B cell (primary cell): ENCODE results near the gene TOMM7. TPM values are rescaled to one million over a fixed set of nuclear protein-coding genes. Genes with fewer than 3 reads are reported as not detected.
A peak's percentile ranks its signal among the peaks of the same experiment; 100 is the strongest.

Experiments used
- ATAC-seq: fragments of 200-7000 bp; cut with Tn5 transposase; one replicate; pipeline ENCODE4 v1.10.0; 2021; ENCODE audit warnings: low read depth, mild to moderate bottlenecking, moderate number of reproducible peaks, moderate library complexity
- CTCF ChIA-PET: fragments of 350-600 bp; sonication (Branson Sonifier 250); formaldehyde crosslinking; loops from one replicate; lab custom pipeline; 2021; ENCODE audit warnings: antibody characterized with exemption, inconsistent platforms; lab: Charles Lee
- POLR2A ChIA-PET: fragments of 350-600 bp; sonication (Branson Sonifier 250); formaldehyde crosslinking; loops from one replicate; lab custom pipeline; 2021; ENCODE audit warnings: antibody characterized with exemption; lab: Charles Lee
- DNase-seq: peaks from one replicate; pipeline ENCODE4 v3.0.0; 2013
- H2AFZ ChIP-seq: 2 replicates; pipeline ENCODE4 v1.6.1; 2012; ENCODE audit warnings: mild to moderate bottlenecking, low read depth, low read length; ENCODE audit not compliant: insufficient read depth, poor library complexity, severe bottlenecking
- H3K27ac ChIP-seq, 2 donors: 1 replicate in 1 of 2; 2 replicates in 1 of 2; pipeline ENCODE4 v1.5.1; 2012 to 2013; ENCODE audit warnings: low read length in 2 of 2, mild to moderate bottlenecking in 2 of 2, moderate library complexity in 1 of 2
- H3K27me3 ChIP-seq, 4 experiments: fragments of 200-600 bp in 1 of 4; sonication (generic) in 1 of 4; replicated peaks in 1 of 4; 1 replicate in 2 of 4; 2 replicates in 2 of 4; pipeline versions ENCODE4 v1.6.1 to v1.7.0; 2013 to 2016; ENCODE audit warnings: low read length in 3 of 4, mild to moderate bottlenecking in 2 of 4, mixed read lengths in 1 of 4, moderate library complexity in 1 of 4; ENCODE audit not compliant: insufficient read depth in 4 of 4, control insufficient read depth in 3 of 4; ENCODE audit errors: control extremely low read depth in 1 of 4
- H3K36me3 ChIP-seq, 2 experiments: replicated peaks in 1 of 2; 1 replicate in 1 of 2; 2 replicates in 1 of 2; pipeline versions ENCODE4 v1.6.1 to v1.7.1; 2013; ENCODE audit warnings: low read length in 1 of 2; ENCODE audit not compliant: insufficient read depth in 2 of 2, control insufficient read depth in 1 of 2; ENCODE audit errors: control extremely low read depth in 1 of 2, extremely low read depth in 1 of 2
- H3K4me1 ChIP-seq, 2 donors: fragments of 200-600 bp in 1 of 2; sonication (generic) in 1 of 2; 1 replicate in 1 of 2; 2 replicates in 1 of 2; pipeline versions ENCODE4 v1.5.1 to v1.6.1; 2013 to 2017; ENCODE audit warnings: low read length in 2 of 2; ENCODE audit not compliant: control insufficient read depth in 2 of 2, insufficient read depth in 2 of 2
- H3K4me2 ChIP-seq: replicated peaks from 2 replicates; pipeline ENCODE3; 2012; ENCODE audit warnings: mild to moderate bottlenecking, low read depth, low read length; ENCODE audit not compliant: poor library complexity, severe bottlenecking
- H3K4me3 ChIP-seq, 5 experiments: fragments of 200-600 bp in 1 of 5; sonication (generic) in 1 of 5; 1 replicate in 3 of 5; 2 replicates in 2 of 5; pipeline versions ENCODE4 v1.5.1 to v1.7.0; 2011 to 2016; ENCODE audit warnings: low read length in 4 of 5, mild to moderate bottlenecking in 4 of 5, low read depth in 2 of 5, control low read depth in 1 of 5, moderate library complexity in 1 of 5; ENCODE audit not compliant: insufficient read depth in 1 of 5; ENCODE audit errors: control extremely low read depth in 1 of 5, extremely low read depth in 1 of 5
- H3K79me2 ChIP-seq: fragments of 200-600 bp; sonication (generic); one replicate; pipeline ENCODE4 v1.6.0; 2016; ENCODE audit warnings: low read length; ENCODE audit not compliant: control insufficient read depth, insufficient read depth
- H3K9ac ChIP-seq: fragments of 200-600 bp; sonication (generic); 2 replicates; pipeline ENCODE4 v1.6.1; 2017; ENCODE audit warnings: mild to moderate bottlenecking, low read length, moderate library complexity
- H3K9me3 ChIP-seq, 3 donors: one replicate each; pipeline versions ENCODE4 v1.6.1 to v1.7.1; 2013; ENCODE audit warnings: low read length in 2 of 3; ENCODE audit not compliant: control insufficient read depth in 2 of 3, insufficient read depth in 1 of 3; ENCODE audit errors: control extremely low read depth in 1 of 3
- H4K20me1 ChIP-seq: 2 replicates; pipeline ENCODE4 v1.6.0; 2012; ENCODE audit warnings: mild to moderate bottlenecking, low read length; ENCODE audit not compliant: insufficient read depth, control insufficient read depth, poor library complexity, severe bottlenecking
- H3K27ac Mint-ChIP-seq: one replicate; pipeline ENCODE4 v1.8.0; 2021; ENCODE audit warnings: mixed read lengths
- H3K27me3 Mint-ChIP-seq: one replicate; pipeline ENCODE4 v1.8.0; 2021; ENCODE audit warnings: mixed read lengths
- H3K4me1 Mint-ChIP-seq: one replicate; pipeline ENCODE4 v1.8.0; 2021; ENCODE audit warnings: mixed read lengths
- H3K4me3 Mint-ChIP-seq: one replicate; pipeline ENCODE4 v1.8.0; 2021; ENCODE audit warnings: mixed read lengths
- H3K9me3 Mint-ChIP-seq: one replicate; pipeline ENCODE4 v1.8.0; 2022; ENCODE audit warnings: mixed read lengths; ENCODE audit not compliant: insufficient read depth
- EZH2 ChIP-seq: IDR thresholded peaks from 2 replicates; pipeline ENCODE4 v1.6.1; 2012; ENCODE audit warnings: borderline replicate concordance, low read depth, mild to moderate bottlenecking, moderate library complexity, low read length; ENCODE audit not compliant: insufficient read depth, poor library complexity, severe bottlenecking
- WGBS: methylation state at CpG from one replicate; pipeline ENCODE4 v1.1.5; 2013; ENCODE audit warnings: missing lambda C conversion rate; ENCODE audit not compliant: insufficient coverage; 5-methylcytosine and 5-hydroxymethylcytosine counted together
- intact Hi-C: fragments of 100-400 bp; cut with micrococcal nuclease; formaldehyde crosslinking; loops from one replicate; pipeline ENCODE4 v1.10.0; 2022
- polyA plus RNA-seq: library from polyadenylated mRNA; depleted of rRNA; stranded (reverse); fragments of >200 nt; gene quantifications from 2 replicates; pipeline ENCODE4 v1.2.3, GENCODE V29; 2012
- total RNA-seq, 2 donors: library from RNA; stranded (reverse); fragments of 120-200 nt in 1 of 2; gene quantifications; 1 replicate in 1 of 2; 2 replicates in 1 of 2; pipeline versions ENCODE4 v1.2.3 to v1.2.4, GENCODE V29; 2013 to 2022
- TF ChIP-seq, protein P1 (sequence below): fragments of 200-600 bp; IDR thresholded peaks from one replicate; pipeline ENCODE4 v1.8.0; 2022; ENCODE audit warnings: antibody characterized with exemption, mild to moderate bottlenecking

Gene TOMM7
- total and polyA plus RNA-seq, 2 donors (not counting 1 experiment from before 2014, with no cell fraction given): 276 to 437 TPM

GRCh38 chr7:22872096-22872807 lies 49.6 kb upstream of the TOMM7 start:
- H3K4me1 Mint-ChIP-seq: peaks cover 31% of the 10 kb centered on the region
- ChIA-PET CTCF (interaction anchor here (0.9 to 1.4 kb wide), 3 partner anchors 12 to 183 kb away, joined by 3 to 4 read pairs (median 3); no protein-coding TSS in a partner anchor), POLR2A (interaction anchor here (0.6 kb wide), 1 partner anchor 48 kb away, joined by 5 read pairs; no protein-coding TSS in a partner anchor)
- no peaks in the 10 kb centered on the region for H3K27me3 Mint-ChIP-seq
- Histone ChIP-seq H3K9me3 (no peaks in the 10 kb centered on the region), H2AFZ (peak overlapping the region; percentile 52), H3K27ac (peak overlapping the region; percentile 36 to 42), H3K27me3 (no peaks in the 10 kb centered on the region), H3K4me3 (peak overlapping the region in 4 of 5 experiments; percentile 24 to 51 (median 38)), H3K4me2 (peak overlapping the region; percentile 52), H4K20me1 (no peaks in the 10 kb centered on the region), H3K36me3 (no peaks in the 10 kb centered on the region), H3K4me1 (peaks cover 17 to 23% of the 10 kb centered on the region in 2 donors), H3K9ac (peak overlapping the region; percentile 35), H3K79me2 (no peaks in the 10 kb centered on the region)
- H3K4me3 Mint-ChIP-seq: peak overlapping the region; percentile 89
- WGBS: 82% methylated on average over 3 of the region's 7 CpGs
- intact Hi-C loops: loop anchor here (1.0 to 5.0 kb wide), 2 partner anchors 18 to 140 kb away; partner anchors contain the start of gene HYCC1
- TF ChIP-seq EZH2: no peak
- TF ChIP-seq, protein P1, sequence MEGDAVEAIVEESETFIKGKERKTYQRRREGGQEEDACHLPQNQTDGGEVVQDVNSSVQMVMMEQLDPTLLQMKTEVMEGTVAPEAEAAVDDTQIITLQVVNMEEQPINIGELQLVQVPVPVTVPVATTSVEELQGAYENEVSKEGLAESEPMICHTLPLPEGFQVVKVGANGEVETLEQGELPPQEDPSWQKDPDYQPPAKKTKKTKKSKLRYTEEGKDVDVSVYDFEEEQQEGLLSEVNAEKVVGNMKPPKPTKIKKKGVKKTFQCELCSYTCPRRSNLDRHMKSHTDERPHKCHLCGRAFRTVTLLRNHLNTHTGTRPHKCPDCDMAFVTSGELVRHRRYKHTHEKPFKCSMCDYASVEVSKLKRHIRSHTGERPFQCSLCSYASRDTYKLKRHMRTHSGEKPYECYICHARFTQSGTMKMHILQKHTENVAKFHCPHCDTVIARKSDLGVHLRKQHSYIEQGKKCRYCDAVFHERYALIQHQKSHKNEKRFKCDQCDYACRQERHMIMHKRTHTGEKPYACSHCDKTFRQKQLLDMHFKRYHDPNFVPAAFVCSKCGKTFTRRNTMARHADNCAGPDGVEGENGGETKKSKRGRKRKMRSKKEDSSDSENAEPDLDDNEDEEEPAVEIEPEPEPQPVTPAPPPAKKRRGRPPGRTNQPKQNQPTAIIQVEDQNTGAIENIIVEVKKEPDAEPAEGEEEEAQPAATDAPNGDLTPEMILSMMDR: no peak
- no peaks in the 10 kb centered on the region for H3K9me3 Mint-ChIP-seq
- peak; percentile 98 for ATAC-seq
- peak overlapping the region; percentile 91 for H3K27ac Mint-ChIP-seq
- DNase-seq: peak; percentile 64

DNA sequence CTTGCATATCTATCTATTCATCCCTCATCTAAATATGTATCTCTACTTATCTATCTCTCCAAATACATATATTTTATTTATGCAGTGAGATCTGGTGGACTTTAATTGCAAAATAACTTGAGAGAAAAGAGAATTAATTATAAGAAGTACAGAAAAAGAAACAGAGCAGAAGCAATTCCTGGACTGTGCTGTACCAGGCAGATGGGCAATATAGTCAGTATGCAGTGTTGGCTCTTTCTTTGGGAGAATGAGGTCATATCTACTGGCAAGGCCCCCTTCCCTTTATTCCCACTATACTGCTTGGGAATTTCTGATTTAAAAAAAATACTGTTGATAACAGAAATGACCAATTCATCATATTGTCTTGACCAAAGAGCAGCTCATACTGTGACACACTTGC lies 49.0 kb upstream of the TOMM7 start:
- Histone ChIP-seq H3K36me3 (no peaks in the 10 kb centered on the region), H3K4me3 (peak overlapping the region in 2 of 5 experiments; percentile 45 to 51), H4K20me1 (no peaks in the 10 kb centered on the region), H3K79me2 (no peaks in the 10 kb centered on the region), H2AFZ (peak overlapping the region; percentile 52), H3K9me3 (no peaks in the 10 kb centered on the region), H3K27ac (peak overlapping the region in 1 of 2 donors; percentile 42), H3K4me1 (peaks cover 17 to 23% of the 10 kb centered on the region in 2 donors), H3K27me3 (no peaks in the 10 kb centered on the region), H3K4me2 (peak overlapping the region; percentile 52), H3K9ac (no peak overlapping the region)
- no peak for DNase-seq
- H3K9me3 Mint-ChIP-seq: no peaks in the 10 kb centered on the region
- ChIA-PET CTCF (interaction anchor here (1.3 to 1.4 kb wide), 2 partner anchors 11 to 184 kb away, joined by 3 read pairs; no protein-coding TSS in a partner anchor), POLR2A (no interaction called here)
- no peak for ATAC-seq
- H3K27ac Mint-ChIP-seq: peak overlapping the region; percentile 91
- H3K4me3 Mint-ChIP-seq: peak overlapping the region; percentile 89
- TF ChIP-seq, protein P1: no peak
- TF ChIP-seq EZH2: no peak
- intact Hi-C loops: loop anchor here (1.0 to 5.0 kb wide), 2 partner anchors 17 to 141 kb away; partner anchors contain the start of gene HYCC1
- no peaks in the 10 kb centered on the region for H3K27me3 Mint-ChIP-seq
- peaks cover 32% of the 10 kb centered on the region for H3K4me1 Mint-ChIP-seq
